ENCODE measurements around the gene MARVELD2.
"Not testable (repeated sequence)": the region's sequence is repeated elsewhere in the genome, so short reads cannot be mapped to it uniquely, and the experiment has no call there.

The MARVELD2 gene

GRCh38 chr5:69451941-69452647 is 37.2 kb downstream of the MARVELD2 start:
- TF ChIP-seq, protein P1, sequence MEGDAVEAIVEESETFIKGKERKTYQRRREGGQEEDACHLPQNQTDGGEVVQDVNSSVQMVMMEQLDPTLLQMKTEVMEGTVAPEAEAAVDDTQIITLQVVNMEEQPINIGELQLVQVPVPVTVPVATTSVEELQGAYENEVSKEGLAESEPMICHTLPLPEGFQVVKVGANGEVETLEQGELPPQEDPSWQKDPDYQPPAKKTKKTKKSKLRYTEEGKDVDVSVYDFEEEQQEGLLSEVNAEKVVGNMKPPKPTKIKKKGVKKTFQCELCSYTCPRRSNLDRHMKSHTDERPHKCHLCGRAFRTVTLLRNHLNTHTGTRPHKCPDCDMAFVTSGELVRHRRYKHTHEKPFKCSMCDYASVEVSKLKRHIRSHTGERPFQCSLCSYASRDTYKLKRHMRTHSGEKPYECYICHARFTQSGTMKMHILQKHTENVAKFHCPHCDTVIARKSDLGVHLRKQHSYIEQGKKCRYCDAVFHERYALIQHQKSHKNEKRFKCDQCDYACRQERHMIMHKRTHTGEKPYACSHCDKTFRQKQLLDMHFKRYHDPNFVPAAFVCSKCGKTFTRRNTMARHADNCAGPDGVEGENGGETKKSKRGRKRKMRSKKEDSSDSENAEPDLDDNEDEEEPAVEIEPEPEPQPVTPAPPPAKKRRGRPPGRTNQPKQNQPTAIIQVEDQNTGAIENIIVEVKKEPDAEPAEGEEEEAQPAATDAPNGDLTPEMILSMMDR (IDR thresholded peaks at IDR 0.05; ENCODE audit: low read depth, low read length, missing control alignments) = no peak
- no peak overlapping the region for H3K4me3 ChIP-seq (ENCODE audit: low read depth, low read length)
- DNase-seq (ENCODE audit: low read depth) = no peak

GRCh38 chr5:69453487-69453886 is 38.6 kb downstream of the MARVELD2 start:
- not testable (repeated sequence) for H3K4me3 ChIP-seq (ENCODE audit: low read depth, low read length); DNase-seq (ENCODE audit: low read depth)

DNA sequence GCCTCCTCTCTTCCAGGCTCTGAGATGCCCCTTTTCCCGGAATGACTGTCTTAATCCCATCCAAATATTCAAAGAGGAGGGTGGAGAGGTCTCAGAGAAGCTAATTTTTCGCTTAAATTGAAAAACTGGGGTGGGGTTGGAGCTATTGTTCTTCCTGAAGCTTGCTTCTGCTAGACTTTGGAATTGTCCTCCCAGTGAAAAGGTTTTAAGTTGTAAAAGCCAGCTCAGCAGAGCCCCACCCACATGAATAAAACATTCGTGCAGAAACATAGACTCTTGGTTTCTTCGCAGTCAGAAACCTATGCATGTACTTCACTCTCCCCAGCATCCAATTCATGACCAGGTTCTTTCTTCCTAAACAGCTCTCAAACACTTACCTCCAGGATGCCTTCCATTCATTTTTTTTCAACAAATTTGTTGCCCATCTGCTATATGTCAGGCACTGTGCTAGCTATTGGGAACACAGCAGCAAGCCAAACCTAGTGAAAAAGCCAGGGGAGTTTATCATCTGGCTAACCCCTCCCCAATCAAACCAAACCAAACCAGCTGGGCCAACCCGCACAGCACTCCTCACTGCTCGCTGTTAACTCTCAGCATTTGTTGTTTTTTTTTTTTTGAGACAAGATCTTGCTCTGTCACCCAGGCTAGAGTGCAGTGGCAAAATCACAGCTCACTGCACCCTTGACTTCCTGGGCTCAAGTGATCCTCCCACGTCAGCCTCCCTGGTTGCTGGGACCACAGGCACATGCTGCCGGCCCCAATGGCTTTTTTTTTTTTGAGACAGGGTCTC is 39.7 kb downstream of the MARVELD2 start:
- DNase-seq (ENCODE audit: low read depth) = no peak
- H3K4me3 ChIP-seq (ENCODE audit: low read depth, low read length) = no peak overlapping the region
- TF ChIP-seq, protein P1 (IDR thresholded peaks at IDR 0.05; ENCODE audit: low read depth, low read length, missing control alignments) = no peak

- DNase-seq (ENCODE audit: low read depth); H3K4me3 ChIP-seq (ENCODE audit: low read depth, low read length): not testable (repeated sequence)
Observed at GRCh38 chr5:69455428-69455988, 40.6 kb downstream of the MARVELD2 start.

GRCh38 chr5:69462170-69462569 is 47.3 kb downstream of the MARVELD2 start:
- TF ChIP-seq, protein P1 (IDR thresholded peaks at IDR 0.05; ENCODE audit: low read depth, low read length, missing control alignments) = no peak
- no peak overlapping the region for H3K4me3 ChIP-seq (ENCODE audit: low read depth, low read length)
- DNase-seq (ENCODE audit: low read depth) = no peak

GRCh38 chr5:69466375-69466774 is 51.5 kb downstream of the MARVELD2 start:
- DNase-seq (ENCODE audit: low read depth); H3K4me3 ChIP-seq (ENCODE audit: low read depth, low read length): not testable (repeated sequence)

- peak; percentile 79 for DNase-seq (ENCODE audit: low read depth)
- TF ChIP-seq, protein P1 (IDR thresholded peaks at IDR 0.05; ENCODE audit: low read depth, low read length, missing control alignments) = no peak
Observed at GRCh38 chr5:69467442-69468225, 52.7 kb downstream of the MARVELD2 start.

GRCh38 chr5:69468631-69469030 is 53.7 kb downstream of the MARVELD2 start:
- TF ChIP-seq, protein P1 (IDR thresholded peaks at IDR 0.05; ENCODE audit: low read depth, low read length, missing control alignments) = no peak
- DNase-seq (ENCODE audit: low read depth) = no peak
- H3K4me3 ChIP-seq (ENCODE audit: low read depth, low read length) = no peak overlapping the region

More at GRCh38 chr5:69467442-69468225, 52.7 kb downstream of the MARVELD2 start:
- no peak overlapping the region for H3K4me3 ChIP-seq (ENCODE audit: low read depth, low read length)

- not testable (repeated sequence) for DNase-seq (ENCODE audit: low read depth); H3K4me3 ChIP-seq (ENCODE audit: low read depth, low read length)
Observed at GRCh38 chr5:69471516-69471915, 56.6 kb downstream of the MARVELD2 start.

GRCh38 chr5:69472535-69473143 is 57.7 kb downstream of the MARVELD2 start:
- not testable (repeated sequence) for H3K4me3 ChIP-seq (ENCODE audit: low read depth, low read length)

More at GRCh38 chr5:69472535-69473143, 57.7 kb downstream of the MARVELD2 start:
- not testable (repeated sequence) for DNase-seq (ENCODE audit: low read depth)

All from GM12864 (cell line).